DND-41 (cell line): Measurements from ENCODE around the gene MTX3.

ENCODE experiments used
- ATAC-seq: fragments of 200-7000 bp; cut with Tn5 transposase; 3 replicates; pipeline ENCODE4 v1.9.1; 2021; ENCODE audit warnings: low read depth; ENCODE audit not compliant: insufficient read depth
- DNase-seq: peaks from one replicate; pipeline ENCODE4 v3.0.0-alpha.2; 2020
- H2AFZ ChIP-seq: 2 replicates; pipeline ENCODE4 v1.6.0; 2012; ENCODE audit warnings: low read depth, low read length
- H3K27ac ChIP-seq: 2 replicates; pipeline ENCODE4 v1.5.1; 2012; ENCODE audit warnings: low read length, inconsistent platforms
- H3K27me3 ChIP-seq: fragments of 200-600 bp; sonication (generic); 2 replicates; pipeline ENCODE4 v1.6.0; 2012; ENCODE audit warnings: low read length, mild to moderate bottlenecking, inconsistent platforms; ENCODE audit not compliant: insufficient read depth, poor library complexity
- H3K36me3 ChIP-seq: 2 replicates; pipeline ENCODE4 v1.5.1; 2012; ENCODE audit warnings: low read length, inconsistent platforms; ENCODE audit not compliant: insufficient read depth
- H3K4me1 ChIP-seq: 2 replicates; pipeline ENCODE4 v1.5.1; 2012; ENCODE audit warnings: mild to moderate bottlenecking, low read length; ENCODE audit not compliant: insufficient read depth
- H3K4me2 ChIP-seq: 2 replicates; pipeline ENCODE4 v1.6.0; 2012; ENCODE audit warnings: mild to moderate bottlenecking, moderate library complexity, low read length, inconsistent platforms; ENCODE audit not compliant: insufficient read depth
- H3K4me3 ChIP-seq, 2 experiments: fragments of 200-600 bp in 1 of 2; shearing (Covaris generic) in 1 of 2; 2 replicates each; pipeline ENCODE4 v1.5.1; 2012 to 2016; ENCODE audit warnings: inconsistent platforms in 2 of 2, low read length in 2 of 2, mild to moderate bottlenecking in 2 of 2, low read depth in 1 of 2, moderate library complexity in 1 of 2
- H3K79me2 ChIP-seq: 2 replicates; pipeline ENCODE4 v1.6.0; 2012; ENCODE audit warnings: low read length, inconsistent platforms; ENCODE audit not compliant: insufficient read depth
- H3K9ac ChIP-seq: 2 replicates; pipeline ENCODE4 v1.6.0; 2012; ENCODE audit warnings: low read depth, mild to moderate bottlenecking, inconsistent platforms, low read length, moderate library complexity
- H3K9me3 ChIP-seq: 2 replicates; pipeline ENCODE4 v1.5.1; 2012; ENCODE audit warnings: low read length, moderate library complexity, mild to moderate bottlenecking, inconsistent platforms; ENCODE audit not compliant: insufficient read depth, severe bottlenecking
- H4K20me1 ChIP-seq: 2 replicates; pipeline ENCODE4 v1.6.0; 2012; ENCODE audit warnings: low read length; ENCODE audit not compliant: insufficient read depth
- CTCF ChIP-seq: IDR thresholded peaks from 2 replicates; pipeline ENCODE4 v1.5.1; 2012; ENCODE audit warnings: borderline replicate concordance, low read length, moderate library complexity, mild to moderate bottlenecking; ENCODE audit not compliant: poor library complexity, severe bottlenecking; ENCODE audit errors: extremely low read depth
- EZH2 ChIP-seq: IDR thresholded peaks from 3 replicates; pipeline ENCODE4 v1.6.1; 2012; ENCODE audit warnings: borderline replicate concordance, low read depth, mild to moderate bottlenecking, moderate library complexity, low read length, inconsistent platforms; ENCODE audit not compliant: severe bottlenecking

The MTX3 gene

GRCh38 chr5:79990205-79990597 is 861 bp downstream of the MTX3 start:
- H3K4me1 ChIP-seq, result no peaks in the 10 kb centered on the region

GRCh38 chr5:79986260-79986659 is 4.8 kb downstream of the MTX3 start:
- Histone ChIP-seq H3K9me3 (no peaks in the 10 kb centered on the region), H3K4me2 (no peak overlapping the region), H4K20me1 (no peaks in the 10 kb centered on the region), H3K4me1 (peaks cover 1% of the 10 kb centered on the region; the same call in 1 of the 2 replicates), H3K4me3 (no peak overlapping the region), H3K79me2 (no peaks in the 10 kb centered on the region), H3K9ac (no peak overlapping the region), H3K27me3 (no peaks in the 10 kb centered on the region), H2AFZ (no peak overlapping the region), H3K36me3 (no peaks in the 10 kb centered on the region), H3K27ac (no peak overlapping the region)
- DNase-seq, result no peak
- no peak for ATAC-seq
- TF ChIP-seq EZH2, result no peak
- no peak for TF ChIP-seq CTCF

More at GRCh38 chr5:79990205-79990597, 861 bp downstream of the MTX3 start:
- no peak for ATAC-seq
- TF ChIP-seq CTCF (no peak), EZH2 (no peak)
- Histone ChIP-seq H3K9ac (no peak overlapping the region), H3K4me3 (no peak overlapping the region), H3K9me3 (no peaks in the 10 kb centered on the region), H3K4me2 (no peak overlapping the region), H3K79me2 (no peaks in the 10 kb centered on the region), H2AFZ (no peak overlapping the region), H4K20me1 (no peaks in the 10 kb centered on the region), H3K27me3 (no peaks in the 10 kb centered on the region), H3K27ac (no peak overlapping the region), H3K36me3 (no peaks in the 10 kb centered on the region)
- DNase-seq, result no peak

- H3K27ac ChIP-seq, result no peak overlapping the region
- H2AFZ ChIP-seq, result no peak overlapping the region
- TF ChIP-seq EZH2 (no peak), CTCF (no peak)
- no peak overlapping the region for H3K4me3 ChIP-seq
- no peak overlapping the region for H3K9ac ChIP-seq
- DNase-seq (no peak), ATAC-seq (no peak)
- H3K9me3 ChIP-seq, result no peaks in the 10 kb centered on the region
- H3K27me3 ChIP-seq, result no peaks in the 10 kb centered on the region
- peaks cover 4% of the 10 kb centered on the region; the same call in 1 of the 2 replicates for H3K4me1 ChIP-seq
- no peak overlapping the region for H3K4me2 ChIP-seq
- no peaks in the 10 kb centered on the region for H3K36me3 ChIP-seq
- H3K79me2 ChIP-seq, result no peaks in the 10 kb centered on the region
- no peaks in the 10 kb centered on the region for H4K20me1 ChIP-seq
Measured at GRCh38 chr5:79985288-79985687, 5.8 kb downstream of the MTX3 start.

- H3K27me3 ChIP-seq, result no peaks in the 10 kb centered on the region
- TF ChIP-seq CTCF, result no peak
- no peak for TF ChIP-seq EZH2
- peaks cover 4% of the 10 kb centered on the region; the same call in 1 of the 2 replicates for H3K4me1 ChIP-seq
- H3K27ac ChIP-seq, result no peak overlapping the region
- no peaks in the 10 kb centered on the region for H3K36me3 ChIP-seq
- H3K79me2 ChIP-seq, result no peaks in the 10 kb centered on the region
- no peak overlapping the region for H3K4me2 ChIP-seq
- H3K9ac ChIP-seq, result no peak overlapping the region
- H4K20me1 ChIP-seq, result no peaks in the 10 kb centered on the region
- H3K4me3 ChIP-seq, result no peak overlapping the region
- ATAC-seq, result no peak
- no peaks in the 10 kb centered on the region for H3K9me3 ChIP-seq
- DNase-seq, result no peak
- H2AFZ ChIP-seq, result no peak overlapping the region
Measured at GRCh38 chr5:79984363-79984762, 6.7 kb downstream of the MTX3 start.
